Posterior vena cava (tissue), 2 donors: ENCODE measurements around the gene ICAM4. TPM values are rescaled to one million over a fixed set of nuclear protein-coding genes. Genes with fewer than 3 reads are reported as not detected.
A peak's percentile ranks its signal among the peaks of the same experiment; 100 is the strongest.
"Not testable (repeated sequence)": the region's sequence is repeated elsewhere in the genome, so short reads cannot be mapped to it uniquely, and the experiment has no call there.

Source experiments
- DNase-seq: peaks from one replicate; pipeline ENCODE4 v3.0.0-alpha.2; 2020; ENCODE audit warnings: low spot score
- intact Hi-C, 2 donors: fragments of 100-400 bp; cut with DNase I; formaldehyde crosslinking; loops; one replicate each; pipeline versions ENCODE4 v1.14.1 to v1.14.2; 2022 to 2023
- total RNA-seq, 2 donors: library from RNA; stranded (reverse); fragmentation: NEBNext Ultra II Directional; extraction: Animal tissue kit (Norgen Biotek cat#: 25700); gene quantifications; one replicate each; pipeline ENCODE4 v1.2.1, GENCODE V29; 2021
- donor health status: DM: yes; HTN: yes; CAD: no.
- donor health status: DM: yes; HTN: yes; CAD: no.

The ICAM4 gene
- total RNA-seq, 2 donors from 2014 or later, result 0.57 TPM; not detected in 1

- peak; percentile 99 for DNase-seq
Observed at GRCh38 chr19:10332965-10333757, 46.4 kb downstream of the ICAM4 start, which contains the start of gene RAVER1. TSS of gene RAVER1 (minus strand) at chr19:10333529. CDS start at chr19:10333507, 22 bp downstream.

GRCh38 chr19:10333758-10334587 is 47.2 kb downstream of the ICAM4 start:
- no peak for DNase-seq
- intact Hi-C loops, result no loop called here

More at GRCh38 chr19:10332965-10333757, 46.4 kb downstream of the ICAM4 start, which contains the start of gene RAVER1:
- intact Hi-C loops, result no loop called here

- intact Hi-C loops, result loop anchor here in 1 of 2 donors (5.0 kb wide), 1 partner anchor 48 kb away; the partner anchor contains the start of gene TYK2
- peak; percentile 98 for DNase-seq
Observed at GRCh38 chr19:10334588-10335351, 48.0 kb downstream of the ICAM4 start.

GRCh38 chr19:10335352-10335985 is 48.7 kb downstream of the ICAM4 start:
- DNase-seq, result no peak
- intact Hi-C loops, result loop anchor here in 1 of 2 donors (5.0 kb wide), 1 partner anchor 47 kb away; the partner anchor contains the start of gene TYK2

GRCh38 chr19:10336725-10337124 is 50.0 kb downstream of the ICAM4 start:
- not testable (repeated sequence) for DNase-seq
- intact Hi-C loops, result loop anchor here in 1 of 2 donors (5.0 kb wide), 1 partner anchor 46 kb away; the partner anchor contains the start of gene TYK2

Other genes with a start within 250 kb of the ICAM4 start
- 10 to 100 TPM; 21.7 to 26.0 TPM for gene SHFL, start 200.6 kb upstream of the ICAM4 start, total RNA-seq
- gene ANGPTL6, start 184.3 kb upstream of the ICAM4 start, total RNA-seq, result not detected
- gene PPAN, start 180.6 kb upstream of the ICAM4 start, total RNA-seq, result 10 to 100 TPM; 21.9 to 27.8 TPM
- gene P2RY11, start 175.3 kb upstream of the ICAM4 start, total RNA-seq, result 1 to 10 TPM; 6.3 to 6.5 TPM
- 100 to 1,000 TPM; 140 to 157 TPM for gene EIF3G, start 167.1 kb upstream of the ICAM4 start, total RNA-seq
- 10 to 100 TPM; 43.2 to 59.2 TPM for gene DNMT1, start 92.0 kb upstream of the ICAM4 start, total RNA-seq
- gene S1PR2, start 55.6 kb upstream of the ICAM4 start, total RNA-seq, result 10 to 100 TPM; 16.3 to 17.7 TPM
- 10 to 100 TPM; 26.2 to 28.2 TPM for gene MRPL4, start 34.7 kb upstream of the ICAM4 start, total RNA-seq
- 10 to 100 TPM; 21.0 to 21.9 TPM for gene ICAM1, start 15.8 kb upstream of the ICAM4 start, total RNA-seq
- gene ICAM5, start 3.0 kb downstream of the ICAM4 start, total RNA-seq, result under 1 TPM; 0.33 to 0.83 TPM
- 1 to 10 TPM; 1.1 to 1.2 TPM for gene ZGLP1, start 22.9 kb downstream of the ICAM4 start, total RNA-seq
- 10 to 100 TPM; 10.2 to 11.4 TPM for gene FDX2, start 29.1 kb downstream of the ICAM4 start, total RNA-seq
- gene RAVER1, start 46.6 kb downstream of the ICAM4 start, total RNA-seq, result 10 to 100 TPM; 17.5 to 19.0 TPM
- gene ICAM3, start 52.7 kb downstream of the ICAM4 start, total RNA-seq, result 10 to 100 TPM in 1 of 2 donors, 1 to 10 TPM in 1; 7.9 to 10.6 TPM
- 10 to 100 TPM; 67.1 to 69.3 TPM for gene TYK2, start 93.6 kb downstream of the ICAM4 start, total RNA-seq
- 100 to 1,000 TPM; 106 to 109 TPM for gene CDC37, start 116.6 kb downstream of the ICAM4 start, total RNA-seq
- gene PDE4A, start 133.6 kb downstream of the ICAM4 start, total RNA-seq, result 10 to 100 TPM; 10.9 to 12.8 TPM
- 10 to 100 TPM; 37.4 to 48.1 TPM for gene KEAP1, start 216.4 kb downstream of the ICAM4 start, total RNA-seq
- gene S1PR5, start 230.5 kb downstream of the ICAM4 start, total RNA-seq, result not detected